ENCODE measurements around the gene ZNF263.

ZNF263 gene

GRCh38 chr16:3282730-3283542 is at the start of gene ZNF263:
TSS of gene ZNF263 (plus strand) at chr16:3283491. CDS start at chr16:3283819, 328 bp downstream.
- peak; percentile 89 for DNase-seq (ENCODE audit: low read depth)

GRCh38 chr16:3234543-3234856 is 48.8 kb upstream of the ZNF263 start:
- DNase-seq (ENCODE audit: low read depth), result no peak

GRCh38 chr16:3234857-3235561 is 48.3 kb upstream of the ZNF263 start, which contains the start of gene ZNF200:
TSS of gene ZNF200 (minus strand) at chr16:3235158. CDS start at chr16:3233755, 1,403 bp downstream.
- DNase-seq (ENCODE audit: low read depth), result peak; percentile 87

- peak; percentile 25 for DNase-seq (ENCODE audit: low read depth)
These were observed 47.2 kb upstream of the ZNF263 start for GRCh38 chr16:3235856-3236669.

GRCh38 chr16:3241761-3242160 is 41.5 kb upstream of the ZNF263 start:
- no peak for DNase-seq (ENCODE audit: low read depth)

- DNase-seq (ENCODE audit: low read depth), result no peak
These were observed 40.6 kb upstream of the ZNF263 start for GRCh38 chr16:3242709-3243108.

GRCh38 chr16:3243882-3244281 is 39.4 kb upstream of the ZNF263 start:
- DNase-seq (ENCODE audit: low read depth), result no peak

GRCh38 chr16:3246002-3246401 is 37.3 kb upstream of the ZNF263 start:
- no peak for DNase-seq (ENCODE audit: low read depth)

- DNase-seq (ENCODE audit: low read depth), result no peak
These were observed 36.4 kb upstream of the ZNF263 start for GRCh38 chr16:3246876-3247275.

- DNase-seq (ENCODE audit: low read depth), result no peak
These were observed 34.7 kb upstream of the ZNF263 start for GRCh38 chr16:3248596-3248995.

- DNase-seq (ENCODE audit: low read depth), result no peak
These were observed 34.3 kb upstream of the ZNF263 start for GRCh38 chr16:3249020-3249419.

GRCh38 chr16:3249451-3249850 is 33.8 kb upstream of the ZNF263 start:
- DNase-seq (ENCODE audit: low read depth), result no peak

GRCh38 chr16:3252967-3253366 is 30.3 kb upstream of the ZNF263 start:
- no peak for DNase-seq (ENCODE audit: low read depth)

GRCh38 chr16:3254309-3254708 is 29.0 kb upstream of the ZNF263 start:
- no peak for DNase-seq (ENCODE audit: low read depth)

- DNase-seq (ENCODE audit: low read depth), result no peak
These were observed 27.0 kb upstream of the ZNF263 start, which contains the start of gene MEFV for GRCh38 chr16:3256146-3256865. TSS of gene MEFV (minus strand) at chr16:3256633. CDS start at chr16:3256587, 46 bp downstream.

- DNase-seq (ENCODE audit: low read depth), result no peak
These were observed 26.3 kb upstream of the ZNF263 start for GRCh38 chr16:3256866-3257465.

- DNase-seq (ENCODE audit: low read depth), result no peak
These were observed 23.5 kb upstream of the ZNF263 start for GRCh38 chr16:3259836-3260235.

GRCh38 chr16:3262517-3262916 is 20.8 kb upstream of the ZNF263 start:
- no peak for DNase-seq (ENCODE audit: low read depth)

GRCh38 chr16:3264137-3265036 is 18.9 kb upstream of the ZNF263 start:
- peak; percentile 98 for DNase-seq (ENCODE audit: low read depth)

GRCh38 chr16:3266873-3267537 is 16.3 kb upstream of the ZNF263 start:
- DNase-seq (ENCODE audit: low read depth), result no peak
